DOHH2 (cell line): ENCODE measurements around the gene CBARP.

Experiments
- EZH2phosphoT487 ChIP-seq: fragments of 200-600 bp; sonication (generic); IDR thresholded peaks from 2 replicates; pipeline ENCODE4 v1.6.1; 2017; ENCODE audit warnings: borderline replicate concordance, mild to moderate bottlenecking, antibody characterized with exemption, low read length, moderate library complexity, mixed read lengths
- TF ChIP-seq, protein P1 (sequence below): fragments of 200-600 bp; sonication (generic); IDR thresholded peaks from one replicate; pipeline ENCODE4 v1.5.1; 2014; ENCODE audit warnings: antibody characterized with exemption, mild to moderate bottlenecking, low read depth, low read length; ENCODE audit not compliant: poor library complexity, severe bottlenecking

GRCh38 chr19:1258707-1259205, 21.0 kb upstream of the CBARP start:
- TF ChIP-seq, protein P1, sequence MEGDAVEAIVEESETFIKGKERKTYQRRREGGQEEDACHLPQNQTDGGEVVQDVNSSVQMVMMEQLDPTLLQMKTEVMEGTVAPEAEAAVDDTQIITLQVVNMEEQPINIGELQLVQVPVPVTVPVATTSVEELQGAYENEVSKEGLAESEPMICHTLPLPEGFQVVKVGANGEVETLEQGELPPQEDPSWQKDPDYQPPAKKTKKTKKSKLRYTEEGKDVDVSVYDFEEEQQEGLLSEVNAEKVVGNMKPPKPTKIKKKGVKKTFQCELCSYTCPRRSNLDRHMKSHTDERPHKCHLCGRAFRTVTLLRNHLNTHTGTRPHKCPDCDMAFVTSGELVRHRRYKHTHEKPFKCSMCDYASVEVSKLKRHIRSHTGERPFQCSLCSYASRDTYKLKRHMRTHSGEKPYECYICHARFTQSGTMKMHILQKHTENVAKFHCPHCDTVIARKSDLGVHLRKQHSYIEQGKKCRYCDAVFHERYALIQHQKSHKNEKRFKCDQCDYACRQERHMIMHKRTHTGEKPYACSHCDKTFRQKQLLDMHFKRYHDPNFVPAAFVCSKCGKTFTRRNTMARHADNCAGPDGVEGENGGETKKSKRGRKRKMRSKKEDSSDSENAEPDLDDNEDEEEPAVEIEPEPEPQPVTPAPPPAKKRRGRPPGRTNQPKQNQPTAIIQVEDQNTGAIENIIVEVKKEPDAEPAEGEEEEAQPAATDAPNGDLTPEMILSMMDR, result no peak
- TF ChIP-seq EZH2phosphoT487, result no peak
